PC-3 (cell line): ENCODE results near the gene CLEC14A. TPM values are rescaled to one million over a fixed set of nuclear protein-coding genes. Genes with fewer than 3 reads are reported as not detected.

Source experiments
- ATAC-seq: fragments of 200-7000 bp; cut with Tn5 transposase; 2 replicates; pipeline ENCODE4 v1.9.1; 2020; ENCODE audit warnings: mild to moderate bottlenecking, moderate library complexity
- BruUV-seq: library from RNA; stranded (reverse); fragments of 400-500 nt; replicated peaks from 2 replicates; lab custom pipeline; 2021; lab: Mats Ljungman, UMichigan
- CTCF ChIA-PET: fragments of 300-600 bp; sonication (Branson Sonifier 250); formaldehyde crosslinking; loops from one replicate; lab custom pipeline; 2022; ENCODE audit warnings: antibody characterized with exemption; lab: Charles Lee
- POLR2A ChIA-PET: fragments of 300-600 bp; sonication (Branson Sonifier 250); formaldehyde crosslinking; loops from one replicate; lab custom pipeline; 2022; ENCODE audit warnings: antibody characterized with exemption; ENCODE audit not compliant: unreplicated experiment; lab: Charles Lee
- DNase-seq: peaks from one replicate; pipeline ENCODE4 v3.0.0-alpha.2; 2015
- H2AFZ ChIP-seq: fragments of 300-600 bp; sonication (generic); 2 replicates; pipeline ENCODE4 v1.6.0; 2016; ENCODE audit warnings: antibody characterized with exemption, low read length
- H3F3A ChIP-seq: fragments of 300-600 bp; sonication (generic); one replicate; pipeline ENCODE4 v1.6.0; 2017; ENCODE audit warnings: antibody characterized with exemption, low read length, control low read depth, mild to moderate bottlenecking; ENCODE audit not compliant: unreplicated experiment
- H3K27ac ChIP-seq: fragments of 300-600 bp; sonication (generic); 2 replicates; pipeline ENCODE4 v1.5.1; 2016; ENCODE audit warnings: mild to moderate bottlenecking, low read length
- H3K27me3 ChIP-seq: fragments of 300-600 bp; sonication (generic); 2 replicates; pipeline ENCODE4 v1.6.1; 2016; ENCODE audit warnings: low read length, mixed read lengths
- H3K36me3 ChIP-seq: fragments of 300-600 bp; sonication (generic); 2 replicates; pipeline ENCODE4 v1.6.1; 2016; ENCODE audit warnings: low read depth, mixed run types, low read length, mixed read lengths
- H3K4me1 ChIP-seq: fragments of 300-600 bp; sonication (generic); 2 replicates; pipeline ENCODE4 v1.5.1; 2016; ENCODE audit warnings: low read length; ENCODE audit not compliant: insufficient read depth
- H3K4me2 ChIP-seq: fragments of 300-600 bp; sonication (generic); 2 replicates; pipeline ENCODE4 v1.6.0; 2016; ENCODE audit warnings: low read length
- H3K4me3 ChIP-seq: fragments of 300-600 bp; sonication (generic); 2 replicates; pipeline ENCODE4 v1.5.1; 2016; ENCODE audit warnings: mild to moderate bottlenecking, low read length, mixed read lengths
- H3K79me2 ChIP-seq: fragments of 300-600 bp; sonication (generic); 2 replicates; pipeline ENCODE4 v1.6.1; 2017; ENCODE audit warnings: low read length, mixed read lengths
- H3K9ac ChIP-seq: fragments of 300-600 bp; sonication (generic); 2 replicates; pipeline ENCODE4 v1.6.0; 2016; ENCODE audit warnings: mild to moderate bottlenecking, low read length
- H3K9me2 ChIP-seq: fragments of 300-600 bp; sonication (generic); replicated peaks from 2 replicates; pipeline ENCODE4 v1.6.1; 2016; ENCODE audit warnings: mixed run types, low read length, mixed read lengths
- H3K9me3 ChIP-seq: fragments of 300-600 bp; sonication (generic); 2 replicates; pipeline ENCODE4 v1.6.1; 2016; ENCODE audit warnings: low read length, mixed read lengths
- H4K20me1 ChIP-seq: fragments of 300-600 bp; sonication (generic); 2 replicates; pipeline ENCODE4 v1.6.1; 2016; ENCODE audit warnings: low read length, mixed read lengths
- CTCF ChIP-seq: fragments of 300-600 bp; sonication (generic); conservative IDR thresholded peaks from 2 replicates; pipeline ENCODE4 v1.5.1; 2017; ENCODE audit warnings: antibody characterized with exemption, low read depth, mild to moderate bottlenecking, low read length
- EZH2 ChIP-seq: fragments of 300-600 bp; sonication (generic); IDR thresholded peaks from one replicate; pipeline ENCODE4 v1.6.1; 2017; ENCODE audit warnings: antibody characterized with exemption, mild to moderate bottlenecking, low read length; ENCODE audit not compliant: unreplicated experiment
- EZH2phosphoT487 ChIP-seq: fragments of 300-600 bp; sonication (generic); IDR thresholded peaks from 2 replicates; pipeline ENCODE4 v1.6.1; 2018; ENCODE audit warnings: mild to moderate bottlenecking, antibody characterized with exemption, low read length, borderline replicate concordance
- intact Hi-C: fragments of 100-400 bp; cut with micrococcal nuclease; formaldehyde crosslinking; loops from 2 replicates; pipeline ENCODE4 v1.9.0; 2023
- total RNA-seq: library from RNA; depleted of rRNA; stranded (reverse); fragments of >200 nt; gene quantifications from 2 replicates; pipeline ENCODE4 v1.2.3, GENCODE V29; 2014

Gene CLEC14A
- total RNA-seq, 1 experiment from 2014 or later: not detected

DNA sequence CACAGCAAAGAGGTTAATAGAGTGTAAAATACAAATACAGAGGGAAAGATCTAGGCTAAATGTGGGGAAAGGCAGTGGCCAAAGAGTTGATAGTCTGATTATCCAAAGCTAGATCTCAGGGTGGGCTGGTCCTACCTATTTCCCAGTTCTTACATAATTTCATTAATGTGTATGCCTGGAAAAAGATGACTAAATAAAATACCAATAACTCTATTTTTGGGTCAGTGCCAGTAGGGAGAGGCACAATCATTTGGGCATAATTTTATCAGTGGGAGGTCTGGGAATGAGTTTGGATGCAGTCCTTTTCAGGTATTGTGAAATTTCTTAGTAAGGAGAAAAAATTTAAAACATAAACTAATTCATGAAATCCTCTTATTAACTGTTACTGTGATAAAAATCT lies 30.6 kb upstream of the CLEC14A start:
- no peak for DNase-seq
- no TSS peak for BruUV-seq

GRCh38 chr14:38285962-38286361 lies 30.1 kb upstream of the CLEC14A start:
- BruUV-seq: no TSS peak
- POLR2A ChIA-PET: no interaction called here
- intact Hi-C loops: no loop called here
- H3F3A ChIP-seq: no peaks in the 10 kb centered on the region
- CTCF ChIA-PET: no interaction called here
- no peaks in the 10 kb centered on the region for H4K20me1 ChIP-seq
- ATAC-seq (no peak), DNase-seq (no peak)
- no peaks in the 10 kb centered on the region for H3K9me2 ChIP-seq
- no peak overlapping the region for H3K4me2 ChIP-seq
- no peak overlapping the region for H2AFZ ChIP-seq
- H3K4me3 ChIP-seq: no peak overlapping the region
- H3K9ac ChIP-seq: no peak overlapping the region
- no peaks in the 10 kb centered on the region for H3K36me3 ChIP-seq
- no peaks in the 10 kb centered on the region for H3K9me3 ChIP-seq
- H3K4me1 ChIP-seq: peaks cover 10% of the 10 kb centered on the region
- no peak overlapping the region for H3K27ac ChIP-seq
- H3K79me2 ChIP-seq: no peaks in the 10 kb centered on the region
- TF ChIP-seq EZH2: no peak
- H3K27me3 ChIP-seq: no peaks in the 10 kb centered on the region

More for the DNA sequence above, 30.6 kb upstream of the CLEC14A start:
- Histone ChIP-seq H3K36me3 (no peaks in the 10 kb centered on the region), H3K79me2 (no peaks in the 10 kb centered on the region), H3K9ac (no peak overlapping the region), H2AFZ (no peak overlapping the region), H3F3A (no peaks in the 10 kb centered on the region), H3K4me3 (no peak overlapping the region), H3K4me1 (peaks cover 15% of the 10 kb centered on the region), H3K27me3 (no peaks in the 10 kb centered on the region), H4K20me1 (no peaks in the 10 kb centered on the region), H3K9me3 (no peaks in the 10 kb centered on the region), H3K27ac (no peak overlapping the region), H3K4me2 (no peak overlapping the region), H3K9me2 (no peaks in the 10 kb centered on the region)
- ChIA-PET CTCF (no interaction called here), POLR2A (no interaction called here)
- TF ChIP-seq EZH2phosphoT487 (no peak), CTCF (no peak), EZH2 (no peak)
- no peak for ATAC-seq
- intact Hi-C loops: no loop called here

DNA sequence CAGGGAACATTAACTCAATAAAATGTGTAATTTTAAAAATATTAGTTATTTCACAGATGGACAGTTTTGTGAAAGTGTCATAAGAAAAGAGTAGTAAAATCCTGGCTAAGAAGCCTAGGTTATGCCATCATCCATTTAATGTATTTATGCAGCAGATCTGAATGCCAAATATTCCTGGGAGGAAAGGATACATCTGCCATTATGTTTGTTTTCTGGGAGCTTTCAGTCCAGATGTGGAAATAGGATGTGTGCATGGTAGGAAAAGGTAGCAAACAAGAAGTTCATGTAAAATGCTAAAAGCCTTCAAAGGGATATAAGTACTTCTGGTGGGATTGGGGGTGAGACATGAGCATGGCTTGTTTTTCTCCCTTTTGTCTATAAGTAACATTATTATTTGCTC lies 27.0 kb upstream of the CLEC14A start:
- Histone ChIP-seq H4K20me1 (no peaks in the 10 kb centered on the region), H3K9ac (no peak overlapping the region), H3K9me3 (no peaks in the 10 kb centered on the region), H3K4me2 (no peak overlapping the region), H3K4me1 (no peaks in the 10 kb centered on the region), H3K4me3 (no peak overlapping the region), H2AFZ (no peak overlapping the region), H3F3A (no peaks in the 10 kb centered on the region), H3K79me2 (no peaks in the 10 kb centered on the region), H3K27me3 (no peaks in the 10 kb centered on the region), H3K36me3 (no peaks in the 10 kb centered on the region), H3K27ac (no peak overlapping the region), H3K9me2 (no peaks in the 10 kb centered on the region)
- ChIA-PET CTCF (no interaction called here), POLR2A (no interaction called here)
- ATAC-seq: no peak
- BruUV-seq: no TSS peak
- intact Hi-C loops: no loop called here
- TF ChIP-seq CTCF (no peak), EZH2 (no peak), EZH2phosphoT487 (no peak)
- DNase-seq: no peak
